ENCODE results near the gene SCAF8. TPM values are rescaled to one million over a fixed set of nuclear protein-coding genes. Genes with fewer than 3 reads are reported as not detected.

Gene SCAF8
- total and polyA plus RNA-seq, 9 of the 15 experiments (the other 6 are each of a cell fraction or from before 2014, with no cell fraction given), result 10.5 to 46.6 (median 23.2) TPM

- Histone ChIP-seq H3K9me3 (replicated peaks; ENCODE audit: control insufficient read depth, insufficient read depth, low read depth, low read length) (no peaks in the 10 kb centered on the region), H2AFZ (ENCODE audit: low read depth, low read length) (no peak overlapping the region), H3K9me1 (ENCODE audit: control insufficient read depth, insufficient read depth, low read length) (no peaks in the 10 kb centered on the region), H3K4me1 (replicated peaks in 1 of 2; ENCODE audit: control insufficient read depth in 2 of 2, insufficient read depth in 2 of 2, low read length in 2 of 2) (peaks cover 3 to 9% of the 10 kb centered on the region in 2 experiments; a peak in 2 of 5 replicates), H3K36me3 (ENCODE audit: control insufficient read depth, insufficient read depth, low read length) (peaks cover 19% of the 10 kb centered on the region; the same call in 2 of the 3 replicates), H3K9ac (ENCODE audit: insufficient read depth in 1 of 2, low read depth in 2 of 2, low read length in 2 of 2) (no peak overlapping the region), H3K4me3 (no peak overlapping the region), H3K4me2 (ENCODE audit: insufficient read depth, low read length) (no peak overlapping the region), H3K27me3 (ENCODE audit: control insufficient read depth in 2 of 2, insufficient read depth in 2 of 2, low read length in 2 of 2) (no peaks in the 10 kb centered on the region), H4K20me1 (replicated peaks; ENCODE audit: control insufficient read depth, insufficient read depth, low read length) (peaks cover 13% of the 10 kb centered on the region; the same call in 1 of the 2 replicates), H3K79me2 (ENCODE audit: control insufficient read depth, insufficient read depth, low read length) (peaks cover 99% of the 10 kb centered on the region), H3K27ac (ENCODE audit: extremely low read depth, low read depth, low read length) (no peak overlapping the region)
- DNase-seq (ENCODE audit: extremely low read depth in 1 of 4, low spot score in 3 of 4) (no peak), ATAC-seq (peak; percentile 9; the same call in 2 of the 3 replicates), FAIRE-seq (no peak)
- 77% methylated on average over 3 of the region's 3 CpGs for WGBS (ENCODE audit: insufficient coverage, low coverage, missing lambda C conversion rate)
- intact Hi-C loops (cut with micrococcal nuclease), result no loop called here
- BruUV-seq (replicated peaks), result no TSS peak
- ChIA-PET CTCF (ENCODE audit: low intra/inter-chr PET ratio) (no interaction called here), POLR2A (interaction anchor here (1.5 to 2.6 kb wide), 2 partner anchors 11 to 20 kb away, joined by 4 to 17 read pairs; no protein-coding TSS in a partner anchor)
- in situ Hi-C loops (cut with MboI), result no loop called here
- TF ChIP-seq TFE3 (CRISPR knock-in tag; IDR thresholded peaks at IDR 0.05) (no peak), MAFG (tag; conservative IDR thresholded peaks at IDR 0.05) (no peak), KDM5B (IDR thresholded peaks at IDR 0.05; ENCODE audit: insufficient replicate concordance, low read depth, low read length) (no peak), ETV1 (tag; conservative IDR thresholded peaks at IDR 0.05; ENCODE audit: low read depth) (no peak), SNAPC5 (CRISPR knock-in tag; IDR thresholded peaks at IDR 0.05) (no peak), SMARCA4 (IDR thresholded peaks at IDR 0.05) (no peak), PHB (CRISPR knock-in tag; IDR thresholded peaks at IDR 0.05) (no peak), ZNF253 (CRISPR knock-in tag; conservative IDR thresholded peaks at IDR 0.05) (no peak), DACH1 (IDR thresholded peaks at IDR 0.05; ENCODE audit: partially characterized antibody) (no peak), ZBTB40 (IDR thresholded peaks at IDR 0.05) (no peak), ZBTB40 (CRISPR knock-in tag; IDR thresholded peaks at IDR 0.05) (no peak), GABPB2 (CRISPR knock-in tag; conservative IDR thresholded peaks at IDR 0.05) (no peak), POLR2A (conservative IDR thresholded peaks at IDR 0.05) (no peak)
Measured at GRCh38 chr6:154757352-154758050, 24.3 kb downstream of the SCAF8 start.

All from K562 (cell line).